Measurements from ENCODE around the gene CDKAL1. TPM values are rescaled to one million over a fixed set of nuclear protein-coding genes. Genes with fewer than 3 reads are reported as not detected.

CDKAL1 gene
- total and polyA plus RNA-seq, 2 of the 13 experiments (the other 11 are each of a cell fraction or from before 2014, with no cell fraction given): 9.5 to 27.7 TPM

DNA sequence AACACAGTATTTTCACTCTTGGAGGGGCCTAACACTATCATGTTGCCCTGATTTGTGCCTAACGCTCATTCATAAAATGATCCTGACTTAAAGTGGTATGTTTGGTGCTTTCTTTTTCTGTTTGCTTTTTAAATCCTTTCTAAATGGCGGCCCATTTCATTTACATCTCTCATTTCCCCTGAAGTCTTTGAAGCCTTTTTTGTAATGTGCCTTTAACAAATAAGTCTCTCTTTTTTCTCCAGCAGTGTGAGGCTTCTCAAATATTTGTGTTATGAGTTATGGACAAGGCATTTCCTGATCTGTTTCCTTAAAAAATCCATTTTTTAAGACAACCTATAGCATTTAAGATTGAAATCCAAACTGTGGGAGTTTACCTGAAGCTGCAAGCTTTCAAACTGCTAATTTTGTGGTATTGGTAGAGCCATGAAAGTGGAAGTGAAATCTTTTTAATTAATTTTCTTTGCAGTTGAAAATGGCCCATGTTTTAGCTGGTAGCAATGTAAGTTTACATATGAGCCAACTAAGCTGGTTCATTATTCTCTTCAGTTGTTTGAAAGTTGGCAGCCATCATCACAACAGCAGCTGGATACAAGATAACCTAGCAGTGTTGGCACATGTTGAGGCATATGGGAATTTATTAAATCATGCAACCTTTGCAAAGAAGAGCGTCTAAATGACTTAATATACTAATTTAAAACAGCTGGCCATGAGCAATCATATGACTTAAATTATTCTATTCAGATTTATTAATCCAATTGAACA, 469.7 kb downstream of the CDKAL1 start (continued):
- TF ChIP-seq, protein P1, sequence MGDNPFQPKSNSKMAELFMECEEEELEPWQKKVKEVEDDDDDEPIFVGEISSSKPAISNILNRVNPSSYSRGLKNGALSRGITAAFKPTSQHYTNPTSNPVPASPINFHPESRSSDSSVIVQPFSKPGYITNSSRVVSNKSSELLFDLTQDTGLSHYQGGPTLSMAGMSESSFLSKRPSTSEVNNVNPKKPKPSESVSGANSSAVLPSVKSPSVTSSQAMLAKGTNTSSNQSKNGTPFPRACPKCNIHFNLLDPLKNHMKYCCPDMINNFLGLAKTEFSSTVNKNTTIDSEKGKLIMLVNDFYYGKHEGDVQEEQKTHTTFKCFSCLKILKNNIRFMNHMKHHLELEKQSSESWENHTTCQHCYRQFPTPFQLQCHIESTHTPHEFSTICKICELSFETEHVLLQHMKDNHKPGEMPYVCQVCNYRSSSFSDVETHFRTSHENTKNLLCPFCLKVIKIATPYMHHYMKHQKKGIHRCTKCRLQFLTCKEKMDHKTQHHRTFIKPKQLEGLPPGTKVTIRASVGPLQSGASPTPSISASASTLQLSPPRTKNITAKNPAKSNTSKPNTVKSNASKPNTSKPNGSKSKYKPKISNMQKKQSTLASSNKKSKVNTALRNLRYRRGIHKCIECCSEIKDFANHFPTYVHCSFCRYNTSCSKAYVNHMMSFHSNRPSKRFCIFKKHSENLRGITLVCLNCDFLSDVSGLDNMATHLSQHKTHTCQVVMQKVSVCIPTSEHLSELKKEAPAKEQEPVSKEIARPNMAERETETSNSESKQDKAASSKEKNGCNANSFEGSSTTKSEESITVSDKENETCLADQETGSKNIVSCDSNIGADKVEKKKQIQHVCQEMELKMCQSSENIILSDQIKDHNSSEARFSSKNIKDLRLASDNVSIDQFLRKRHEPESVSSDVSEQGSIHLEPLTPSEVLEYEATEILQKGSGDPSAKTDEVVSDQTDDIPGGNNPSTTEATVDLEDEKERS (CRISPR knock-in tag; IDR thresholded peaks at IDR 0.05): peak; percentile 52; the same call in 1 of the 2 replicates
- TF ChIP-seq ZNF83 (CRISPR knock-in tag; IDR thresholded peaks at IDR 0.05; ENCODE audit: borderline replicate concordance) (no peak), ZFP36L2 (CRISPR knock-in tag; IDR thresholded peaks at IDR 0.05) (no peak), DMAP1 (CRISPR knock-in tag; IDR thresholded peaks at IDR 0.05) (peak; percentile 44; the same call in 1 of the 2 replicates), SNAPC2 (CRISPR knock-in tag; IDR thresholded peaks at IDR 0.05) (no peak), NONO (IDR thresholded peaks at IDR 0.05) (no peak), NONO (CRISPR knock-in tag; conservative IDR thresholded peaks at IDR 0.05) (no peak), HIVEP1 (CRISPR knock-in tag; IDR thresholded peaks at IDR 0.05) (no peak), KAT8 (CRISPR knock-in tag; IDR thresholded peaks at IDR 0.05) (peak; percentile 82), ZNF839 (CRISPR knock-in tag; IDR thresholded peaks at IDR 0.05; ENCODE audit: borderline replicate concordance) (no peak), ZNF143 (CRISPR knock-in tag; IDR thresholded peaks at IDR 0.05) (no peak), ZNF264 (CRISPR knock-in tag; IDR thresholded peaks at IDR 0.05) (no peak), ERF (CRISPR knock-in tag; IDR thresholded peaks at IDR 0.05) (peak; percentile 89), ZFP62 (CRISPR knock-in tag; IDR thresholded peaks at IDR 0.05) (no peak), HES4 (CRISPR knock-in tag; IDR thresholded peaks at IDR 0.05; ENCODE audit: borderline replicate concordance) (no peak), MYC (CRISPR knock-in tag; IDR thresholded peaks at IDR 0.05; ENCODE audit: borderline replicate concordance) (no peak), FOXA1 (IDR thresholded peaks at IDR 0.05) (peak; percentile 92), FOXA1 (CRISPR knock-in tag; IDR thresholded peaks at IDR 0.05) (peak; percentile 91), U2AF2 (IDR thresholded peaks at IDR 0.05; ENCODE audit: low read depth, low read length) (no peak), REL (CRISPR knock-in tag; conservative IDR thresholded peaks at IDR 0.05) (no peak), TCF12 (IDR thresholded peaks at IDR 0.05) (no peak), TCF12 (CRISPR knock-in tag; IDR thresholded peaks at IDR 0.05) (peak; percentile 88; the same call in 1 of the 2 replicates), NCOA2 (CRISPR knock-in tag; IDR thresholded peaks at IDR 0.05) (peak; percentile 99), ZBTB42 (CRISPR knock-in tag; IDR thresholded peaks at IDR 0.05) (no peak), NFE2L1 (CRISPR knock-in tag; IDR thresholded peaks at IDR 0.05; ENCODE audit: borderline replicate concordance) (no peak), ZNF549 (CRISPR knock-in tag; IDR thresholded peaks at IDR 0.05) (no peak)
- TF ChIP-seq, protein P2, sequence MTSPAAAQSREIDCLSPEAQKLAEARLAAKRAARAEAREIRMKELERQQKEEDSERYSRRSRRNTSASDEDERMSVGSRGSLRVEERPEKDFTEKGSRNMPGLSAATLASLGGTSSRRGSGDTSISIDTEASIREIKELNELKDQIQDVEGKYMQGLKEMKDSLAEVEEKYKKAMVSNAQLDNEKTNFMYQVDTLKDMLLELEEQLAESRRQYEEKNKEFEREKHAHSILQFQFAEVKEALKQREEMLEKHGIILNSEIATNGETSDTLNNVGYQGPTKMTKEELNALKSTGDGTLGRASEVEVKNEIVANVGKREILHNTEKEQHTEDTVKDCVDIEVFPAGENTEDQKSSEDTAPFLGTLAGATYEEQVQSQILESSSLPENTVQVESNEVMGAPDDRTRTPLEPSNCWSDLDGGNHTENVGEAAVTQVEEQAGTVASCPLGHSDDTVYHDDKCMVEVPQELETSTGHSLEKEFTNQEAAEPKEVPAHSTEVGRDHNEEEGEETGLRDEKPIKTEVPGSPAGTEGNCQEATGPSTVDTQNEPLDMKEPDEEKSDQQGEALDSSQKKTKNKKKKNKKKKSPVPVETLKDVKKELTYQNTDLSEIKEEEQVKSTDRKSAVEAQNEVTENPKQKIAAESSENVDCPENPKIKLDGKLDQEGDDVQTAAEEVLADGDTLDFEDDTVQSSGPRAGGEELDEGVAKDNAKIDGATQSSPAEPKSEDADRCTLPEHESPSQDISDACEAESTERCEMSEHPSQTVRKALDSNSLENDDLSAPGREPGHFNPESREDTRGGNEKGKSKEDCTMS (CRISPR knock-in tag; conservative IDR thresholded peaks at IDR 0.05): no peak
- TF ChIP-seq, protein P3, sequence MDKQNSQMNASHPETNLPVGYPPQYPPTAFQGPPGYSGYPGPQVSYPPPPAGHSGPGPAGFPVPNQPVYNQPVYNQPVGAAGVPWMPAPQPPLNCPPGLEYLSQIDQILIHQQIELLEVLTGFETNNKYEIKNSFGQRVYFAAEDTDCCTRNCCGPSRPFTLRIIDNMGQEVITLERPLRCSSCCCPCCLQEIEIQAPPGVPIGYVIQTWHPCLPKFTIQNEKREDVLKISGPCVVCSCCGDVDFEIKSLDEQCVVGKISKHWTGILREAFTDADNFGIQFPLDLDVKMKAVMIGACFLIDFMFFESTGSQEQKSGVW (CRISPR knock-in tag; IDR thresholded peaks at IDR 0.05; ENCODE audit: borderline replicate concordance): no peak
